Measurements from ENCODE around the gene TRIM28.
"Not testable (repeated sequence)": the region's sequence is repeated elsewhere in the genome, so short reads cannot be mapped to it uniquely, and the experiment has no call there.

GRCh38 chr19:58507602-58508223, 36.2 kb upstream of the TRIM28 start:
- TF ChIP-seq CTCF, POLR2A, POLR2AphosphoS5 (IDR thresholded peaks at IDR 0.05): not testable (repeated sequence)

Data from stomach (tissue), 4 donors.